Measurements from ENCODE around the gene FAM98B. TPM values are rescaled to one million over a fixed set of nuclear protein-coding genes. Genes with fewer than 3 reads are reported as not detected.

FAM98B gene
- total and polyA plus RNA-seq, 2 of the 13 experiments (the other 11 are each of a cell fraction or from before 2014, with no cell fraction given) = 3.7 to 4.7 TPM

DNA sequence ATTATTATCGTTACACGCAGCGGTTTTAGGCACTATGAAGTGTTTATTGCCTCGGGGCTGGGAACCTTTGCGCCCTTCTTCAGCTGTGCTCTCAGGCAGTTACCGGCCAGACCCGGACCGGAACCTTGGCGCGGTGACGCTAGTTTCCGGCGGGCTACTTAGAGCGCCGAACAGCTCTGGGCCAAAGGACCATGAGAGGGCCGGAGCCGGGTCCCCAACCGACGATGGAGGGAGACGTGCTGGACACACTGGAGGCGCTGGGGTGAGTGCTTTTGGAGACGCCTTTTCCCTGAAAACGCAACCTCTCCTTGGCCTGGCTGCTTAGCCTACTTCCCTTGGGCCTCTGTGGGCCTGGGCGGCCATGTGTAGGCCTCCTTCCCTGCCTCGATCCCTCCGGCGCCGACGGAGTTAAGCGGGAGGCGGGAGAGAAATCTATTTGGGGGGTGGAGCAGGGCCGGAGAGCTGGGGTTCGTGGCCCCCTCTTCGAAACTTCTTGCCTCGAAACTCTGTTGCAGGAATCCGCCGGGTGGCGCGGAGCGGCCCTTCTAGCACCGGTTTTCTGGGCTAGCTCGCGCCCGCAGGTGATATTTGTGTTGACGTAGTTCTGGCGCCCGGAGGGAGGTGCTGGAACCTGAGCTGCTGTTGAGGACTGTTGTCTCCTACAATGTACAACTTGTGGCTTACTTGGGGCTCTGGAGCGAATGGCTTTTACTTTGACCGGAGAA lies at the start of gene FAM98B (continued):
- TF ChIP-seq, protein P1, sequence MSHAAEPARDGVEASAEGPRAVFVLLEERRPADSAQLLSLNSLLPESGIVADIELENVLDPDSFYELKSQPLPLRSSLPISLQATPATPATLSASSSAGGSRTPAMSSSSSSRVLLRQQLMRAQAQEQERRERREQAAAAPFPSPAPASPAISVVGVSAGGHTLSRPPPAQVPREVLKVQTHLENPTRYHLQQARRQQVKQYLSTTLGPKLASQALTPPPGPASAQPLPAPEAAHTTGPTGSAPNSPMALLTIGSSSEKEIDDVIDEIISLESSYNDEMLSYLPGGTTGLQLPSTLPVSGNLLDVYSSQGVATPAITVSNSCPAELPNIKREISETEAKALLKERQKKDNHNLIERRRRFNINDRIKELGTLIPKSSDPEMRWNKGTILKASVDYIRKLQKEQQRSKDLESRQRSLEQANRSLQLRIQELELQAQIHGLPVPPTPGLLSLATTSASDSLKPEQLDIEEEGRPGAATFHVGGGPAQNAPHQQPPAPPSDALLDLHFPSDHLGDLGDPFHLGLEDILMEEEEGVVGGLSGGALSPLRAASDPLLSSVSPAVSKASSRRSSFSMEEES (CRISPR knock-in tag; IDR thresholded peaks at IDR 0.05) = peak; percentile 45; the same call in 1 of the 2 replicates
- TF ChIP-seq CREB1 (IDR thresholded peaks at IDR 0.05) (no peak), CREB1 (CRISPR knock-in tag; IDR thresholded peaks at IDR 0.05) (peak; percentile 56), RORA (CRISPR knock-in tag; IDR thresholded peaks at IDR 0.05) (0 out of 2 replicates have a peak, but pooled peaks have one; percentile 49), ZFP62 (CRISPR knock-in tag; IDR thresholded peaks at IDR 0.05) (no peak), CCAR2 (optimal IDR thresholded peaks at IDR 0.05; ENCODE audit: low read depth, low read length) (peak; percentile 61), ZMAT3 (CRISPR knock-in tag; conservative IDR thresholded peaks at IDR 0.05) (peak; percentile 78; the same call in 1 of the 2 replicates), GMEB1 (CRISPR knock-in tag; IDR thresholded peaks at IDR 0.05; ENCODE audit: borderline replicate concordance) (0 out of 2 replicates have a peak, but pooled peaks have one; percentile 58), SCMH1 (CRISPR knock-in tag; IDR thresholded peaks at IDR 0.05; ENCODE audit: borderline replicate concordance) (no peak; the same call in 1 of the 2 replicates), ELF1 (CRISPR knock-in tag; IDR thresholded peaks at IDR 0.05) (peak; percentile 71), ZNF749 (CRISPR knock-in tag; IDR thresholded peaks at IDR 0.05; ENCODE audit: borderline replicate concordance) (no peak), REXO4 (CRISPR knock-in tag; IDR thresholded peaks at IDR 0.05; ENCODE audit: borderline replicate concordance) (peak; percentile 72; the same call in 1 of the 2 replicates), NFE2 (CRISPR knock-in tag; IDR thresholded peaks at IDR 0.05) (0 out of 2 replicates have a peak, but pooled peaks have one; percentile 32), SRSF1 (optimal IDR thresholded peaks at IDR 0.05; ENCODE audit: low read depth, low read length) (peak; percentile 69), ONECUT2 (CRISPR knock-in tag; IDR thresholded peaks at IDR 0.05) (no peak), POLR2A (IDR thresholded peaks at IDR 0.05; ENCODE audit: insufficient read depth in 1 of 2, low read depth in 2 of 2, low read length in 2 of 2) (peak; percentile 89 to 91), ZNF788 (CRISPR knock-in tag; IDR thresholded peaks at IDR 0.05; ENCODE audit: borderline replicate concordance) (peak; percentile 90; the same call in 1 of the 2 replicates), AGO2 (optimal IDR thresholded peaks at IDR 0.05; ENCODE audit: low read depth, low read length) (peak; percentile 65), ZNF224 (CRISPR knock-in tag; IDR thresholded peaks at IDR 0.05) (peak; percentile 67; the same call in 1 of the 2 replicates), ZNF180 (CRISPR knock-in tag; IDR thresholded peaks at IDR 0.05; ENCODE audit: borderline replicate concordance, low read depth) (no peak), ELF3 (CRISPR knock-in tag; IDR thresholded peaks at IDR 0.05) (peak; percentile 70; the same call in 1 of the 2 replicates), ZNF276 (CRISPR knock-in tag; IDR thresholded peaks at IDR 0.05; ENCODE audit: low read depth) (0 out of 2 replicates have a peak, but pooled peaks have one; percentile 43), SYNCRIP (IDR thresholded peaks at IDR 0.05; ENCODE audit: insufficient read depth, low read depth, low read length) (no peak), MTF2 (CRISPR knock-in tag; IDR thresholded peaks at IDR 0.05; ENCODE audit: borderline replicate concordance) (peak; percentile 88; the same call in 1 of the 2 replicates), SMARCC2 (IDR thresholded peaks at IDR 0.05) (no peak), EHMT2 (IDR thresholded peaks at IDR 0.05; ENCODE audit: borderline replicate concordance, low read depth, low read length) (peak; percentile 97)
